ENCODE measurements around the gene RBM20. TPM values are rescaled to one million over a fixed set of nuclear protein-coding genes. Genes with fewer than 3 reads are reported as not detected.

The RBM20 gene
- total and polyA plus RNA-seq, 2 experiments from 2014 or later, result 0.05 to 0.17 TPM

DNA sequence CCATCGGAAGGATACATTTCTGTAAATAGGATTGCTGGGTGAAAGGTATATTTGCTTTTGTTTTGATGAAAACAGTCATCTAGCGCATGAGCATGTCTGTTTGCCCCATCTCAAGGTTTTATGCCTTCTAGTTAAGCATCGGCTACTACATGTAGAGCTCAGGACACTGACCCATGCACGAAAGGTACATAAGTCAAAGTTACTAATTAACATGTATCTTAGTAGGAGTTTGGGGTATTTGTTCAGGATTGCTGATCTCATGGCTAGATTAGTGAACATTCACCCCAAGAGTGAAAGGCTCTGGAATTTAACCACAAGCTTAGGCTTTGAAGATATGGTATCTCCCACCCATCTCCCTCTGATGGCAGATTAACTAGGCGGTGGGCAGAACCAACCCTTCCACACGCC lies 91.5 kb downstream of the RBM20 start (continued):
- TF ChIP-seq NANOG (IDR thresholded peaks at IDR 0.05; ENCODE audit: borderline replicate concordance), result no peak
- no peak for TF ChIP-seq EZH2 (IDR thresholded peaks at IDR 0.05; ENCODE audit: low read depth, unreplicated experiment)
- TF ChIP-seq, protein P1, sequence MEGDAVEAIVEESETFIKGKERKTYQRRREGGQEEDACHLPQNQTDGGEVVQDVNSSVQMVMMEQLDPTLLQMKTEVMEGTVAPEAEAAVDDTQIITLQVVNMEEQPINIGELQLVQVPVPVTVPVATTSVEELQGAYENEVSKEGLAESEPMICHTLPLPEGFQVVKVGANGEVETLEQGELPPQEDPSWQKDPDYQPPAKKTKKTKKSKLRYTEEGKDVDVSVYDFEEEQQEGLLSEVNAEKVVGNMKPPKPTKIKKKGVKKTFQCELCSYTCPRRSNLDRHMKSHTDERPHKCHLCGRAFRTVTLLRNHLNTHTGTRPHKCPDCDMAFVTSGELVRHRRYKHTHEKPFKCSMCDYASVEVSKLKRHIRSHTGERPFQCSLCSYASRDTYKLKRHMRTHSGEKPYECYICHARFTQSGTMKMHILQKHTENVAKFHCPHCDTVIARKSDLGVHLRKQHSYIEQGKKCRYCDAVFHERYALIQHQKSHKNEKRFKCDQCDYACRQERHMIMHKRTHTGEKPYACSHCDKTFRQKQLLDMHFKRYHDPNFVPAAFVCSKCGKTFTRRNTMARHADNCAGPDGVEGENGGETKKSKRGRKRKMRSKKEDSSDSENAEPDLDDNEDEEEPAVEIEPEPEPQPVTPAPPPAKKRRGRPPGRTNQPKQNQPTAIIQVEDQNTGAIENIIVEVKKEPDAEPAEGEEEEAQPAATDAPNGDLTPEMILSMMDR (conservative IDR thresholded peaks at IDR 0.05; ENCODE audit: low read depth in 2 of 2), result no peak

DNA sequence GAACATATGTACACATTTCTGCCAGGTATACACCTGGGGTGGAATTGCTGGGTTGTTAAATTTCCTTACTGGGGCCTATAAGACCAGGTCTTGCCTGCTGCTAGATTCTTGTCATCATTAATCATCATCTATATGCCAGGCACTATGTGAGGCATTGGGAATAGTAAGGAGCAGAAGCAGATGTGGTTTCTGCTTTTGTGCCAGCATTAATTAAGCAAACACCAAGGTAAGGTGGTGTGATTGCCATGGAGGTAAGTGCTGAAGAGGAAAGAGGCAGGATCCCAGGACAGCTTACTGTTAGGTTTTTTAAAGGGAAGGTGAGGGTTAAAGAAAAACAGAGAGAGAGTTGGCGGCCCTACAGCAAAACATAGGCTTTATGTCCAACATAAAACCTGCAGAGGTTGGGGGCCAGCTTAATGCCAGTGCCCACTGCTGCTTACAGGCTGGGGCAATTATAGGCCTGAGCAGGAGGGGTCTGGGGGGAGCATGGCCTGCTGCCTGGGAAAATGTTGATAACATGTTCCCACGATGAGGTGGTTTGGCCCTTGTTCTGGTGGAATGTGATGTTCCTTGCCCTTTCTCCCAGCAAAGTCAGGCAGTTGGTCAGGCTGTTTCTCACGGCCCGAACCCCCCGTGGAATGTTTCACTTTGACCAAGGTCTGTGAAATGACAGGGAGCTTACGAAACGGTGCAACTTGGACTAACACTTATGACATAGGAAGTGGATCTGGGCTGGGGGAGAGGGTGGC lies 93.9 kb downstream of the RBM20 start:
- no peaks in the 10 kb centered on the region for H3K9me3 Mint-ChIP-seq
- Histone ChIP-seq H4K20me1 (replicated peaks; ENCODE audit: insufficient read depth) (no peaks in the 10 kb centered on the region), H3K27me3 (ENCODE audit: insufficient read depth) (no peaks in the 10 kb centered on the region), H3F3A (replicated peaks; ENCODE audit: low read depth) (no peaks in the 10 kb centered on the region), H3K79me2 (replicated peaks; ENCODE audit: insufficient read depth) (no peaks in the 10 kb centered on the region), H3K4me2 (no peak overlapping the region), H3K4me3 (no peak overlapping the region), H2AFZ (no peak overlapping the region), H3K27ac (ENCODE audit: low read depth) (no peak overlapping the region), H3K4me1 (ENCODE audit: insufficient read depth) (no peaks in the 10 kb centered on the region), H3K36me3 (ENCODE audit: insufficient read depth) (no peaks in the 10 kb centered on the region), H3K9me2 (ENCODE audit: insufficient read depth) (no peaks in the 10 kb centered on the region)
- ATAC-seq, result no peak
- H3K4me3 Mint-ChIP-seq, result no peak overlapping the region
- peaks cover 8% of the 10 kb centered on the region for H3K27me3 Mint-ChIP-seq (ENCODE audit: insufficient read depth, low read depth, poor library complexity)
- no peak overlapping the region for H3K27ac Mint-ChIP-seq
- no peak for DNase-seq (ENCODE audit: low spot score)
- no peaks in the 10 kb centered on the region for H3K36me3 Mint-ChIP-seq (ENCODE audit: low read depth)
- H3K4me1 Mint-ChIP-seq, result no peaks in the 10 kb centered on the region
- TF ChIP-seq CREB1 (CRISPR knock-in tag; IDR thresholded peaks at IDR 0.05; ENCODE audit: low read depth), result no peak
- TF ChIP-seq EZH2 (IDR thresholded peaks at IDR 0.05; ENCODE audit: low read depth, unreplicated experiment), result no peak
- no peak for TF ChIP-seq STAT1 (IDR thresholded peaks at IDR 0.05; ENCODE audit: unreplicated experiment)
- TF ChIP-seq EZH2phosphoT487 (IDR thresholded peaks at IDR 0.05; ENCODE audit: unreplicated experiment), result no peak
- TF ChIP-seq, protein P2, sequence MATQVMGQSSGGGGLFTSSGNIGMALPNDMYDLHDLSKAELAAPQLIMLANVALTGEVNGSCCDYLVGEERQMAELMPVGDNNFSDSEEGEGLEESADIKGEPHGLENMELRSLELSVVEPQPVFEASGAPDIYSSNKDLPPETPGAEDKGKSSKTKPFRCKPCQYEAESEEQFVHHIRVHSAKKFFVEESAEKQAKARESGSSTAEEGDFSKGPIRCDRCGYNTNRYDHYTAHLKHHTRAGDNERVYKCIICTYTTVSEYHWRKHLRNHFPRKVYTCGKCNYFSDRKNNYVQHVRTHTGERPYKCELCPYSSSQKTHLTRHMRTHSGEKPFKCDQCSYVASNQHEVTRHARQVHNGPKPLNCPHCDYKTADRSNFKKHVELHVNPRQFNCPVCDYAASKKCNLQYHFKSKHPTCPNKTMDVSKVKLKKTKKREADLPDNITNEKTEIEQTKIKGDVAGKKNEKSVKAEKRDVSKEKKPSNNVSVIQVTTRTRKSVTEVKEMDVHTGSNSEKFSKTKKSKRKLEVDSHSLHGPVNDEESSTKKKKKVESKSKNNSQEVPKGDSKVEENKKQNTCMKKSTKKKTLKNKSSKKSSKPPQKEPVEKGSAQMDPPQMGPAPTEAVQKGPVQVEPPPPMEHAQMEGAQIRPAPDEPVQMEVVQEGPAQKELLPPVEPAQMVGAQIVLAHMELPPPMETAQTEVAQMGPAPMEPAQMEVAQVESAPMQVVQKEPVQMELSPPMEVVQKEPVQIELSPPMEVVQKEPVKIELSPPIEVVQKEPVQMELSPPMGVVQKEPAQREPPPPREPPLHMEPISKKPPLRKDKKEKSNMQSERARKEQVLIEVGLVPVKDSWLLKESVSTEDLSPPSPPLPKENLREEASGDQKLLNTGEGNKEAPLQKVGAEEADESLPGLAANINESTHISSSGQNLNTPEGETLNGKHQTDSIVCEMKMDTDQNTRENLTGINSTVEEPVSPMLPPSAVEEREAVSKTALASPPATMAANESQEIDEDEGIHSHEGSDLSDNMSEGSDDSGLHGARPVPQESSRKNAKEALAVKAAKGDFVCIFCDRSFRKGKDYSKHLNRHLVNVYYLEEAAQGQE (IDR thresholded peaks at IDR 0.05; ENCODE audit: unreplicated experiment), result no peak
- TF ChIP-seq, protein P3, sequence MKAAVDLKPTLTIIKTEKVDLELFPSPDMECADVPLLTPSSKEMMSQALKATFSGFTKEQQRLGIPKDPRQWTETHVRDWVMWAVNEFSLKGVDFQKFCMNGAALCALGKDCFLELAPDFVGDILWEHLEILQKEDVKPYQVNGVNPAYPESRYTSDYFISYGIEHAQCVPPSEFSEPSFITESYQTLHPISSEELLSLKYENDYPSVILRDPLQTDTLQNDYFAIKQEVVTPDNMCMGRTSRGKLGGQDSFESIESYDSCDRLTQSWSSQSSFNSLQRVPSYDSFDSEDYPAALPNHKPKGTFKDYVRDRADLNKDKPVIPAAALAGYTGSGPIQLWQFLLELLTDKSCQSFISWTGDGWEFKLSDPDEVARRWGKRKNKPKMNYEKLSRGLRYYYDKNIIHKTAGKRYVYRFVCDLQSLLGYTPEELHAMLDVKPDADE (IDR thresholded peaks at IDR 0.05), result no peak
- TF ChIP-seq, protein P1 (conservative IDR thresholded peaks at IDR 0.05; ENCODE audit: low read depth in 2 of 2), result no peak
- TF ChIP-seq JUNB (IDR thresholded peaks at IDR 0.05; ENCODE audit: unreplicated experiment), result no peak
- TF ChIP-seq ZNF114 (CRISPR knock-in tag; IDR thresholded peaks at IDR 0.05), result no peak
- no peak for TF ChIP-seq ZNF331 (CRISPR knock-in tag; IDR thresholded peaks at IDR 0.05; ENCODE audit: low read depth)

Measured in GM23338 (cell line).